K562 (cell line): ENCODE measurements around the gene RPS6KA4. TPM values are rescaled to one million over a fixed set of nuclear protein-coding genes. Genes with fewer than 3 reads are reported as not detected.

Experiments used
- ATAC-seq: fragments of 200-7000 bp; cut with Tn5 transposase; 3 replicates; pipeline ENCODE4 v1.9.1; 2020; ENCODE audit warnings: moderate library complexity
- BruUV-seq: library from RNA; stranded (reverse); fragments of 400-500 nt; replicated peaks from 2 replicates; lab custom pipeline; 2021; lab: Mats Ljungman, UMichigan
- CTCF ChIA-PET: fragments of 300-600 bp; formaldehyde crosslinking; extraction: SDS; loops from one replicate; lab custom pipeline; 2021; ENCODE audit warnings: low intra/inter-chr PET ratio; lab: Yijun Ruan, JAX
- POLR2A ChIA-PET: fragments of 300-600, 350-650 bp; sonication (Branson Sonifier 250); formaldehyde crosslinking; extraction: SDS; loops from one replicate; lab custom pipeline; 2021; ENCODE audit warnings: antibody characterized with exemption, inconsistent platforms; lab: Yijun Ruan, JAX
- DNase-seq, 4 experiments: peaks; one replicate each; pipeline versions ENCODE4 v3.0.0 to v3.0.0-alpha.2; 2011 to 2018; ENCODE audit warnings: low spot score in 3 of 4, mixed read lengths in 3 of 4; ENCODE audit errors: extremely low read depth in 1 of 4
- FAIRE-seq: peaks from 2 replicates; lab custom pipeline; 2011; peaks lifted over from hg19 to GRCh38; lab: Jason Lieb, UNC
- H2AFZ ChIP-seq: 2 replicates; pipeline ENCODE4 v1.6.0; 2011; ENCODE audit warnings: low read depth, low read length, control low read depth, inconsistent platforms
- H3K27ac ChIP-seq: fragments of 200-600 bp; 3 replicates; pipeline ENCODE4 v1.8.0; 2011; ENCODE audit warnings: low read depth, mild to moderate bottlenecking, control low read depth, inconsistent platforms, low read length, moderate library complexity, mixed read lengths; ENCODE audit errors: extremely low read depth
- H3K27me3 ChIP-seq, 2 experiments: fragments of 300-600 bp in 1 of 2; 2 replicates in 1 of 2; 3 replicates in 1 of 2; pipeline versions ENCODE4 v1.6.0 to v1.8.0; 2011; ENCODE audit warnings: inconsistent platforms in 2 of 2, low read length in 2 of 2, mild to moderate bottlenecking in 1 of 2, mixed read lengths in 1 of 2, moderate library complexity in 1 of 2; ENCODE audit not compliant: control insufficient read depth in 2 of 2, insufficient read depth in 2 of 2
- H3K36me3 ChIP-seq: fragments of 300-600 bp; 3 replicates; pipeline ENCODE4 v1.8.0; 2011; ENCODE audit warnings: mild to moderate bottlenecking, low read length, inconsistent platforms; ENCODE audit not compliant: control insufficient read depth, insufficient read depth
- H3K4me1 ChIP-seq, 2 experiments: fragments of 200-600 bp in 1 of 2; replicated peaks in 1 of 2; 2 replicates in 1 of 2; 3 replicates in 1 of 2; pipeline versions ENCODE4 v1.5.1 to v1.8.0; 2011; ENCODE audit warnings: inconsistent platforms in 2 of 2, low read length in 2 of 2, mild to moderate bottlenecking in 1 of 2, mixed read lengths in 1 of 2, moderate library complexity in 1 of 2; ENCODE audit not compliant: control insufficient read depth in 2 of 2, insufficient read depth in 2 of 2
- H3K4me2 ChIP-seq: 2 replicates; pipeline ENCODE4 v1.6.1; 2011; ENCODE audit warnings: low read length, control low read depth, inconsistent platforms, mixed read lengths; ENCODE audit not compliant: insufficient read depth
- H3K4me3 ChIP-seq: fragments of 200-600 bp; sonication (generic), shearing (Covaris generic); 2 replicates; pipeline ENCODE4 v1.5.1; 2016; ENCODE audit warnings: control low read depth, inconsistent platforms
- H3K79me2 ChIP-seq: fragments of 200-600 bp; 3 replicates; pipeline ENCODE4 v1.8.0; 2011; ENCODE audit warnings: low read length, inconsistent platforms; ENCODE audit not compliant: control insufficient read depth, insufficient read depth
- H3K9ac ChIP-seq, 2 experiments: 2 replicates each; pipeline versions ENCODE4 v1.6.0 to v1.6.1; 2011; ENCODE audit warnings: low read depth in 2 of 2, low read length in 2 of 2, control low read depth in 1 of 2, inconsistent platforms in 1 of 2, mild to moderate bottlenecking in 1 of 2, mixed read lengths in 1 of 2; ENCODE audit not compliant: insufficient read depth in 1 of 2
- H3K9me1 ChIP-seq: one replicate; pipeline ENCODE4 v1.6.0; 2011; ENCODE audit warnings: inconsistent platforms, mild to moderate bottlenecking, low read length, moderate library complexity; ENCODE audit not compliant: control insufficient read depth, insufficient read depth
- H3K9me3 ChIP-seq: replicated peaks from 2 replicates; pipeline ENCODE4 v1.5.1; 2011; ENCODE audit warnings: low read depth, low read length, inconsistent platforms; ENCODE audit not compliant: control insufficient read depth, insufficient read depth
- H4K20me1 ChIP-seq: replicated peaks from 2 replicates; pipeline ENCODE4 v1.6.1; 2011; ENCODE audit warnings: low read length, inconsistent platforms, mixed read lengths; ENCODE audit not compliant: control insufficient read depth, insufficient read depth
- HEY1 ChIP-seq: fragments of 250-450 bp; sonication (Bioruptor Pico); IDR thresholded peaks from 2 replicates; pipeline ENCODE4 v1.5.0; 2020; ENCODE audit warnings: mild to moderate bottlenecking, moderate library complexity, borderline replicate concordance
- HNRNPH1 ChIP-seq: fragments of 200-400 bp; formaldehyde crosslinking; optimal IDR thresholded peaks from 2 replicates; pipeline ENCODE3; 2017; ENCODE audit warnings: low read depth, mild to moderate bottlenecking, low read length, moderate library complexity
- RAD21 ChIP-seq, 2 experiments: fragments of 250-450 bp in 1 of 2; fragments of 450-650 bp in 1 of 2; sonication (Bioruptor Pico) in 1 of 2; formaldehyde crosslinking in 1 of 2; IDR thresholded peaks in 1 of 2; conservative IDR thresholded peaks in 1 of 2; 2 replicates each; pipeline versions ENCODE4 v1.4.0 to v1.8.0; 2020 to 2022; ENCODE audit warnings: mild to moderate bottlenecking in 2 of 2, moderate library complexity in 1 of 2
- STAG1 ChIP-seq: sonication (generic); formaldehyde crosslinking; IDR thresholded peaks from 2 replicates; pipeline ENCODE4 v1.5.0; 2020; ENCODE audit warnings: missing genetic modification reagents, borderline replicate concordance
- ZBTB17 ChIP-seq: fragments of 450-650 bp; formaldehyde crosslinking; IDR thresholded peaks from 2 replicates; pipeline ENCODE4 v1.4.0; 2020; ENCODE audit warnings: mild to moderate bottlenecking
- ZNF696 ChIP-seq: fragments of 250-450 bp; sonication (Bioruptor Pico); conservative IDR thresholded peaks from 2 replicates; pipeline ENCODE4 v1.4.0; 2020; ENCODE audit warnings: mild to moderate bottlenecking, moderate library complexity
- WGBS: fragments of 100-300 bp; shearing (Covaris generic); methylation state at CpG from one replicate; pipeline ENCODE4 v1.1.6; 2016; ENCODE audit warnings: low coverage, mixed read lengths; ENCODE audit not compliant: insufficient coverage; ENCODE audit errors: missing lambda C conversion rate; 5-methylcytosine and 5-hydroxymethylcytosine counted together
- in situ Hi-C: fragments of 300-500 bp; cut with MboI; formaldehyde crosslinking; loops from 4 replicates; pipeline ENCODE4 v1.15.0; 2018; ENCODE audit warnings: inconsistent platforms, mixed read lengths
- intact Hi-C: fragments of 100-400 bp; cut with micrococcal nuclease; formaldehyde crosslinking; loops from 2 replicates; pipeline ENCODE4 v1.14.2; 2022
- polyA plus RNA-seq, 8 experiments: library from polyadenylated mRNA; depleted of rRNA in 4 of 8; stranded (reverse) in 5 of 8; unstranded in 3 of 8; fragments of >200 nt; fragmentation: Nextera tagmentation in 2 of 8; fragmentation: Illumina TruSeq in 1 of 8; extraction: Ambion mirVana in 2 of 8; extraction: Trizol in 1 of 8; gene quantifications; 2 replicates each; pipeline versions ENCODE4 v1.2.1 to v1.2.3, GENCODE V29; 2011 to 2014; ENCODE audit warnings: inconsistent platforms in 1 of 8, missing spikeins in 1 of 8
- total RNA-seq, 7 experiments: library from RNA; depleted of rRNA in 6 of 7; stranded (reverse); fragments of >200 nt in 6 of 7; fragmentation: Illumina TruSeq in 2 of 7; extraction: Trizol in 2 of 7; gene quantifications; 2 replicates each; pipeline versions ENCODE4 v1.2.1 to v1.2.3, GENCODE V29; 2011 to 2021; ENCODE audit warnings: low replicate concordance in 1 of 7
- TF ChIP-seq, protein P1 (sequence below), 2 experiments: fragments of 250-450 bp in 1 of 2; fragments of 450-650 bp in 1 of 2; sonication (Bioruptor Pico) in 1 of 2; IDR thresholded peaks; 2 replicates each; pipeline versions ENCODE4 v1.6.1 to v1.8.0; 2016 to 2021; ENCODE audit warnings: mild to moderate bottlenecking in 2 of 2, moderate library complexity in 2 of 2, missing compliant biosample characterization in 1 of 2, missing genetic modification characterization in 1 of 2
- TF ChIP-seq, protein P2 (sequence below), 3 experiments: IDR thresholded peaks in 2 of 3; conservative IDR thresholded peaks in 1 of 3; 2 replicates each; pipeline ENCODE4 v1.5.1; 2011 to 2012; ENCODE audit warnings: low read length in 3 of 3, mild to moderate bottlenecking in 3 of 3, control low read depth in 2 of 3, improper control_type of control experiment in 1 of 3, inconsistent platforms in 1 of 3, low read depth in 1 of 3, mixed read lengths in 1 of 3, moderate library complexity in 1 of 3; ENCODE audit not compliant: insufficient read depth in 2 of 3

The RPS6KA4 gene
- total and polyA plus RNA-seq, 9 of the 15 experiments (the other 6 are each of a cell fraction or from before 2014, with no cell fraction given) = 0.15 to 23.8 (median 9.8) TPM

GRCh38 chr11:64384981-64385944 is 26.3 kb downstream of the RPS6KA4 start:
- no peak overlapping the region for H3K27ac ChIP-seq
- no peak for DNase-seq
- 0 out of 2 replicates have a peak, but pooled peaks cover 10% of the 10 kb centered on the region for H4K20me1 ChIP-seq
- POLR2A ChIA-PET = interaction anchor here (0.6 to 1.0 kb wide), 7 partner anchors 11 to 245 kb away, joined by 3 to 4 read pairs (median 3); partner anchors contain the start of gene TRMT112
- no TSS peak for BruUV-seq
- H2AFZ ChIP-seq = no peak overlapping the region
- H3K4me3 ChIP-seq = no peak overlapping the region
- no peaks in the 10 kb centered on the region for H3K36me3 ChIP-seq
- CTCF ChIA-PET = no interaction called here
- 9% methylated on average over 13 of the region's 15 CpGs for WGBS
- H3K9me3 ChIP-seq = no peaks in the 10 kb centered on the region
- ATAC-seq = peak; percentile 73
- peak overlapping the region in 1 of 2 experiments; percentile 31; a peak in 1 of 4 replicates for H3K9ac ChIP-seq
- no peaks in the 10 kb centered on the region for H3K79me2 ChIP-seq
- peaks cover 2% of the 10 kb centered on the region for H3K9me1 ChIP-seq
- no peak overlapping the region for H3K4me2 ChIP-seq
- peaks cover 45 to 73% of the 10 kb centered on the region in 2 experiments for H3K27me3 ChIP-seq
- in situ Hi-C loops = no loop called here
- intact Hi-C loops = no loop called here
- FAIRE-seq = no peak
- TF ChIP-seq STAG1 (CRISPR knock-in tag) (peak; percentile 27; the same call in 1 of the 2 replicates), RAD21 (CRISPR knock-in tag; conservative IDR thresholded peaks at IDR 0.05 in 1 of 2, IDR thresholded peaks at IDR 0.05 in 1 of 2) (peak in 1 of 2 experiments; percentile 34; a peak in 2 of 4 replicates), HEY1 (CRISPR knock-in tag) (no peak), ZNF696 (CRISPR knock-in tag) (no peak), ZBTB17 (CRISPR knock-in tag) (no peak), HNRNPH1 (no peak)
- TF ChIP-seq, protein P1, sequence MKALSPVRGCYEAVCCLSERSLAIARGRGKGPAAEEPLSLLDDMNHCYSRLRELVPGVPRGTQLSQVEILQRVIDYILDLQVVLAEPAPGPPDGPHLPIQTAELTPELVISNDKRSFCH (CRISPR knock-in tag; IDR thresholded peaks at IDR 0.05) = no peak
- TF ChIP-seq, protein P1 (tag; IDR thresholded peaks at IDR 0.05) = no peak
- TF ChIP-seq, protein P2, sequence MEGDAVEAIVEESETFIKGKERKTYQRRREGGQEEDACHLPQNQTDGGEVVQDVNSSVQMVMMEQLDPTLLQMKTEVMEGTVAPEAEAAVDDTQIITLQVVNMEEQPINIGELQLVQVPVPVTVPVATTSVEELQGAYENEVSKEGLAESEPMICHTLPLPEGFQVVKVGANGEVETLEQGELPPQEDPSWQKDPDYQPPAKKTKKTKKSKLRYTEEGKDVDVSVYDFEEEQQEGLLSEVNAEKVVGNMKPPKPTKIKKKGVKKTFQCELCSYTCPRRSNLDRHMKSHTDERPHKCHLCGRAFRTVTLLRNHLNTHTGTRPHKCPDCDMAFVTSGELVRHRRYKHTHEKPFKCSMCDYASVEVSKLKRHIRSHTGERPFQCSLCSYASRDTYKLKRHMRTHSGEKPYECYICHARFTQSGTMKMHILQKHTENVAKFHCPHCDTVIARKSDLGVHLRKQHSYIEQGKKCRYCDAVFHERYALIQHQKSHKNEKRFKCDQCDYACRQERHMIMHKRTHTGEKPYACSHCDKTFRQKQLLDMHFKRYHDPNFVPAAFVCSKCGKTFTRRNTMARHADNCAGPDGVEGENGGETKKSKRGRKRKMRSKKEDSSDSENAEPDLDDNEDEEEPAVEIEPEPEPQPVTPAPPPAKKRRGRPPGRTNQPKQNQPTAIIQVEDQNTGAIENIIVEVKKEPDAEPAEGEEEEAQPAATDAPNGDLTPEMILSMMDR (IDR thresholded peaks at IDR 0.05 in 2 of 3, conservative IDR thresholded peaks at IDR 0.05 in 1 of 3; ENCODE audit: insufficient read depth in 2 of 3, low read depth in 1 of 3, low read length in 3 of 3) = 0 out of 6 replicates have a peak, but pooled peaks of 1 of the 3 experiments have one; percentile 11
- peaks cover 11 to 12% of the 10 kb centered on the region in 2 experiments for H3K4me1 ChIP-seq
